Fibroblast of lung (primary cell): ENCODE measurements around the gene ADAMTS6. TPM values are rescaled to one million over a fixed set of nuclear protein-coding genes. Genes with fewer than 3 reads are reported as not detected.
A peak's percentile ranks its signal among the peaks of the same experiment; 100 is the strongest.

Experiments
- DNase-seq, 2 donors: peaks; one replicate each; pipeline versions ENCODE4 v3.0.0 to v3.0.0-alpha.2; 2010; ENCODE audit warnings: low read depth in 2 of 2
- H2AFZ ChIP-seq: 2 replicates; pipeline ENCODE4 v1.5.1; 2012; ENCODE audit warnings: low read length, control low read depth, inconsistent platforms
- H3K27ac ChIP-seq: 2 replicates; pipeline ENCODE4 v1.5.1; 2011; ENCODE audit warnings: low read length, control low read depth; ENCODE audit not compliant: insufficient read depth
- H3K27me3 ChIP-seq: 2 replicates; pipeline ENCODE4 v1.5.1; 2011; ENCODE audit warnings: mild to moderate bottlenecking, low read length; ENCODE audit not compliant: control insufficient read depth, insufficient read depth
- H3K36me3 ChIP-seq: 2 replicates; pipeline ENCODE4 v1.5.1; 2011; ENCODE audit warnings: low read length; ENCODE audit not compliant: control insufficient read depth, insufficient read depth
- H3K4me1 ChIP-seq: 2 replicates; pipeline ENCODE4 v1.5.1; 2011; ENCODE audit warnings: low read length; ENCODE audit not compliant: control insufficient read depth, insufficient read depth; ENCODE audit errors: extremely low read depth
- H3K4me2 ChIP-seq: 2 replicates; pipeline ENCODE4 v1.5.1; 2011; ENCODE audit warnings: low read length, control low read depth; ENCODE audit not compliant: insufficient read depth; ENCODE audit errors: extremely low read depth
- H3K4me3 ChIP-seq, 4 experiments: fragments of 200-600 bp in 1 of 4; sonication (generic) in 1 of 4; replicated peaks in 1 of 4; 2 replicates each; pipeline ENCODE4 v1.5.1; 2011 to 2016; ENCODE audit warnings: low read length in 4 of 4, low read depth in 3 of 4, mild to moderate bottlenecking in 3 of 4, control low read depth in 2 of 4, inconsistent platforms in 1 of 4, mixed read lengths in 1 of 4; ENCODE audit not compliant: insufficient read depth in 1 of 4; ENCODE audit errors: control extremely low read depth in 1 of 4
- H3K79me2 ChIP-seq: 2 replicates; pipeline ENCODE4 v1.5.1; 2012; ENCODE audit warnings: mild to moderate bottlenecking, low read length, inconsistent platforms; ENCODE audit not compliant: control insufficient read depth, insufficient read depth
- H3K9ac ChIP-seq: 2 replicates; pipeline ENCODE4 v1.5.1; 2011; ENCODE audit warnings: mild to moderate bottlenecking, low read length, control low read depth; ENCODE audit not compliant: insufficient read depth
- H3K9me3 ChIP-seq: 2 replicates; pipeline ENCODE4 v1.5.1; 2012; ENCODE audit warnings: low read depth, low read length; ENCODE audit not compliant: control insufficient read depth, insufficient read depth
- H4K20me1 ChIP-seq: 2 replicates; pipeline ENCODE4 v1.5.1; 2011; ENCODE audit warnings: low read length; ENCODE audit not compliant: control insufficient read depth, insufficient read depth; ENCODE audit errors: extremely low read depth
- EZH2 ChIP-seq: IDR thresholded peaks from 2 replicates; pipeline ENCODE4 v1.5.1; 2012; ENCODE audit warnings: low read length, control low read depth, mild to moderate bottlenecking; ENCODE audit errors: missing control alignments
- polyA plus RNA-seq, 2 donors: library from polyadenylated mRNA; depleted of rRNA in 1 of 2; stranded (reverse) in 1 of 2; unstranded in 1 of 2; fragments of >200 nt; gene quantifications; 2 replicates each; pipeline ENCODE4 v1.2.1, GENCODE V29; 2011 to 2012; ENCODE audit warnings: missing spikeins in 1 of 2
- total RNA-seq: library from RNA; depleted of rRNA; stranded (reverse); fragments of >200 nt; gene quantifications from 2 replicates; pipeline ENCODE4 v1.2.1, GENCODE V29; 2014
- TF ChIP-seq, protein P1 (sequence below), 2 donors: IDR thresholded peaks in 1 of 2; conservative IDR thresholded peaks in 1 of 2; 1 replicate in 1 of 2; 2 replicates in 1 of 2; pipeline ENCODE4 v1.5.1; 2011 to 2012; ENCODE audit warnings: low read length in 2 of 2, control low read depth in 1 of 2, inconsistent platforms in 1 of 2, low read depth in 1 of 2, mild to moderate bottlenecking in 1 of 2

ADAMTS6 gene
- total and polyA plus RNA-seq, 2 donors (not counting 1 experiment from before 2014, with no cell fraction given), result 7.5 to 45.2 TPM

DNA sequence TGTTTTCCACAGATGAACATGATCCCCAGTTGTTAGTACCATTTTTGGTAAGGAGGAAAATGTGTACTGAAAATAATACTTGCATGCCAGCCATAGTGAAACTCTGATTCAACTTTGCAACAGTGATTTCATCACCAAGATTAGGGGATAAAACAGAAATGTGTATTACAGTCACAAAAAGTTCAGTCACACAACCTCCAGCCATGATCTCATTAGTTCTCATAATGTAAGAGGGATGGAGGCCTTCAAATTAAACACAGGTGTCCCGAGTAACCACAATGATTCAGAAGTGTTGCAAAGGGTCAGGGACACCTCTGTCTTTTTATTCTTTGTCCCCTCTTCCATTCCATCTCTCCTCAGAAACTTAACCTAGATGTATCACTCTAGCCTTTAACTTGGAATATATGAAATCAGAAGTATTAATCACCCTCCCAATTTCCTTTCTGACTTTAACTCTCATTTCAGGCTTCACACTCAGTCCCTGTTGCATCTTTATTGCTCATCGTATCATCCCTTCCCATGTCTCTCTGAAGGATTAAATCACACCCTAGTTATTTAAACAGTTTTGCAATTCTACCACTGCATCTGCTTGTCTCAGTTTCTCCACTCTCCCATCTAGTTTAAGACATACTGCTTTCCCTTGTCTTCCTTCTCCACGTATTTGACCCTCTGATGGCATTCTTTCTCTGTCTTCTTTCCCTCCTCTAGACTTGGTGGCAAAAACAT, 291.2 kb downstream of the ADAMTS6 start:
- H3K27ac ChIP-seq, result peak overlapping the region; percentile 74
- no peak overlapping the region for H2AFZ ChIP-seq
- no peaks in the 10 kb centered on the region for H3K36me3 ChIP-seq
- peak; percentile 97 to 99 for DNase-seq
- H3K9me3 ChIP-seq, result no peaks in the 10 kb centered on the region
- peaks cover 16% of the 10 kb centered on the region for H3K4me1 ChIP-seq
- no peaks in the 10 kb centered on the region for H4K20me1 ChIP-seq
- no peaks in the 10 kb centered on the region for H3K27me3 ChIP-seq
- no peak for TF ChIP-seq EZH2
- TF ChIP-seq, protein P1, sequence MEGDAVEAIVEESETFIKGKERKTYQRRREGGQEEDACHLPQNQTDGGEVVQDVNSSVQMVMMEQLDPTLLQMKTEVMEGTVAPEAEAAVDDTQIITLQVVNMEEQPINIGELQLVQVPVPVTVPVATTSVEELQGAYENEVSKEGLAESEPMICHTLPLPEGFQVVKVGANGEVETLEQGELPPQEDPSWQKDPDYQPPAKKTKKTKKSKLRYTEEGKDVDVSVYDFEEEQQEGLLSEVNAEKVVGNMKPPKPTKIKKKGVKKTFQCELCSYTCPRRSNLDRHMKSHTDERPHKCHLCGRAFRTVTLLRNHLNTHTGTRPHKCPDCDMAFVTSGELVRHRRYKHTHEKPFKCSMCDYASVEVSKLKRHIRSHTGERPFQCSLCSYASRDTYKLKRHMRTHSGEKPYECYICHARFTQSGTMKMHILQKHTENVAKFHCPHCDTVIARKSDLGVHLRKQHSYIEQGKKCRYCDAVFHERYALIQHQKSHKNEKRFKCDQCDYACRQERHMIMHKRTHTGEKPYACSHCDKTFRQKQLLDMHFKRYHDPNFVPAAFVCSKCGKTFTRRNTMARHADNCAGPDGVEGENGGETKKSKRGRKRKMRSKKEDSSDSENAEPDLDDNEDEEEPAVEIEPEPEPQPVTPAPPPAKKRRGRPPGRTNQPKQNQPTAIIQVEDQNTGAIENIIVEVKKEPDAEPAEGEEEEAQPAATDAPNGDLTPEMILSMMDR (conservative IDR thresholded peaks at IDR 0.05 in 1 of 2, IDR thresholded peaks at IDR 0.05 in 1 of 2; ENCODE audit: low read depth in 1 of 2, low read length in 2 of 2), result no peak
- peak overlapping the region; percentile 41 for H3K9ac ChIP-seq
- no peaks in the 10 kb centered on the region for H3K79me2 ChIP-seq
- H3K4me3 ChIP-seq, result no peak overlapping the region
- H3K4me2 ChIP-seq, result peak overlapping the region; percentile 4

DNA sequence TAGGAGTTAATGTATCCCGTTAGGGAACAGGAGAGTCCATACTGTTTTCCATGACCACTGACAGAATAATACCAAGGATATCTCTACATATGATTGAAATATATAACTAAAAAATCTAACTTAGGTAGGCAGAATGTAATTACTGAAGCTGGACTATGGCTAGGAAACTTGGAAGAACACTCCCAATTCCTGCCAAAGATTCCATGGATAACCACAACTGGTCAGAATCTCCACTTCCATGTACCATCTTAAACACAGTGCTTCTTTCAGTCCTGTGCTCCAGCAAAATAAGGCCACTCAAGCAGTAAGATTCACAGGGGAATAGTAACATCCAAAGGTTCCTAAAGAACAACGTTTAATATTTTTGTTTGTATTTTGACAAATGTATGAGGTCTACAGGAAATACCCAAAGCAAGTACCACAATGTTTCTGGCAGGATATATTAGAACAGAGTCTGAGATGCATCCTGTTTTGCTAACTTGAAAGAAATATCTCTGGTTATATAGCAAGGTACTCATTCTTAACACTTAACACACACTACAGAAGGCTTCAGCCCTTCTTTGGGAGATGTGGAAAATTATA, 295.0 kb downstream of the ADAMTS6 start:
- Histone ChIP-seq H4K20me1 (no peaks in the 10 kb centered on the region), H3K27me3 (no peaks in the 10 kb centered on the region), H3K4me2 (no peak overlapping the region), H3K4me3 (no peak overlapping the region), H3K9me3 (no peaks in the 10 kb centered on the region), H3K36me3 (no peaks in the 10 kb centered on the region), H2AFZ (no peak overlapping the region), H3K9ac (no peak overlapping the region), H3K4me1 (peaks cover 17% of the 10 kb centered on the region), H3K79me2 (no peaks in the 10 kb centered on the region), H3K27ac (no peak overlapping the region)
- TF ChIP-seq, protein P1 (conservative IDR thresholded peaks at IDR 0.05 in 1 of 2, IDR thresholded peaks at IDR 0.05 in 1 of 2; ENCODE audit: low read depth in 1 of 2, low read length in 2 of 2), result no peak
- no peak for TF ChIP-seq EZH2
- peak in 1 of 2 donors; percentile 79 for DNase-seq

DNA sequence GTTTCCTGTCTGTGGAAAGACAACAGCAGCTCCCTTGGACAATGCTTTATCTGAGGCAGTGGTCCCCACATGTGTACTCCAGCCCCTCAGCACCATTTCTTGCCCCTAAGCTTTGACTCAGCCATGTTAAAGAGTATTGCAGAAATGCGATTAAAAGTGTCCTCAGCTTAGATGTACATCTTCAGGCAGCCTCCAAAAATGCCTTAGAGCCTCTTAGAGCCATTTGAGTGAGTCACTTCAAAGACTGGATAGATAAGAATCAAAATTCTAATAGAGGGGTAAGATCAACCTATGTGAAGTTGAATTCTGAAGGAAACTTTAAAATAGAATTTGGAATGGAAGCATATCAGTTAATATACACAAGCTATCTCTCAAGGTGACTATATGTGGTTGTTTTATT, 296.3 kb downstream of the ADAMTS6 start:
- Histone ChIP-seq H3K9me3 (no peaks in the 10 kb centered on the region), H3K4me3 (no peak overlapping the region), H3K4me2 (no peak overlapping the region), H3K27ac (no peak overlapping the region), H3K4me1 (peaks cover 11% of the 10 kb centered on the region), H3K27me3 (no peaks in the 10 kb centered on the region), H3K79me2 (no peaks in the 10 kb centered on the region), H3K9ac (no peak overlapping the region), H2AFZ (no peak overlapping the region), H4K20me1 (no peaks in the 10 kb centered on the region), H3K36me3 (no peaks in the 10 kb centered on the region)
- TF ChIP-seq, protein P1 (conservative IDR thresholded peaks at IDR 0.05 in 1 of 2, IDR thresholded peaks at IDR 0.05 in 1 of 2; ENCODE audit: low read depth in 1 of 2, low read length in 2 of 2), result no peak
- TF ChIP-seq EZH2, result no peak
- peak in 1 of 2 donors; percentile 75 for DNase-seq
